NCI-H69 (cell line): ENCODE results near the gene DNAI7.

Experiments used
- DNase-seq: peaks from one replicate; lab custom pipeline; 2025; lab: John Stamatoyannopoulos, UW

DNAI7 gene

DNA sequence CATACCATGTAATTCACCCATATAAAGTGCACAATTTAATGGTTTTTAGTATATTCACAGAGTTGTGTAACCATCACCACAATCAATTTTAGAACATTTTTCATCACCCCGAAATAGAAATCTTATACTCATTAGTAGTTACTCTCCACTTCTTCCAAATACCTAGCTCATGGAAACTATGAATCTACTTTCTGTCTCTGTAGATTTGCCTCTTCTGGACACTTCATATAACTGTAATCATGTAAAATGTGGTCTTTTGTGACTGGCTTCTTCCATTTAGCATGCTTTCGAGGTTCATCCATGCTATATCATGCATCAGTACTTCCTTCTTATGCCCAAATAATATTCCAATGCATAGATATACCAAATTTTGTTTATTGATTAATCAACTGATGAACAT, 10.8 kb downstream of the DNAI7 start:
- DNase-seq: no peak

DNA sequence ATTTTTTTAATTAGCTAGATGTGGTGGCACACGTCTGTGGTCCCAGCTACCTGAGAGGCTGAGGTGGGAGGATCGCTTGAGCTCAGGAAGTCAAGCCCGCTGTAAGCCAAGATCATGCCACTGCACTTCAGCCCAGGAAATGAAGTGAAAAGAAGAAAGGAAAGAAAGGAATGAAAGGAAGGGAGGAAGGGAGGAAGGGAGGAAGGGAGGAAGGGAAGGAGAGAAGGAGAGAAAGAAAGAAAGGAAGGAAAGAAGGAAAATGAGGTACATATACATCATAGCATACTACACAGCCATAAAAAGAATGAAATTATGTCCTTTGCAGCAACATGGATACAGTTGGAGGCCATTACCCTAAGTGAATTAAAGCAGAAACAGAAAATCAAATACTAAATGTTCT, 12.2 kb downstream of the DNAI7 start:
- DNase-seq: no peak

DNA sequence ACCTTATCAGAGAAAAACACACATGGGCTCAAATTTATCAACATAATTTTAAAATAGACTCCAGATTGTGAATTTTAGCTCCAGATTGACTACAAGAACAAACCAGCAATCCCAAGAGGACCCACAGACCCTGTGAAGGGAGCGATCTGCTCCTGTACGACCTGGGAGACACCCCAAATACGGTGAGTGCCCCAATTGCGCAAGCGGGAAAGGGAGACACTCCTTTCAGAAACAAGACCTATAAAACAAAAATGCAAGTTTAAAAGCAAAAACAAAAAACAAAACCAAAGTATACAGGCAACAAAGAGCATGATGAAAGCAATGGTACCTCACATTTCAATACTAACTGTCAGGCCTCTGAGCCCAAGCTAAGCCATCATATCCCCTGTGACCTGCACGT, 32.1 kb downstream of the DNAI7 start:
- DNase-seq: no peak

DNA sequence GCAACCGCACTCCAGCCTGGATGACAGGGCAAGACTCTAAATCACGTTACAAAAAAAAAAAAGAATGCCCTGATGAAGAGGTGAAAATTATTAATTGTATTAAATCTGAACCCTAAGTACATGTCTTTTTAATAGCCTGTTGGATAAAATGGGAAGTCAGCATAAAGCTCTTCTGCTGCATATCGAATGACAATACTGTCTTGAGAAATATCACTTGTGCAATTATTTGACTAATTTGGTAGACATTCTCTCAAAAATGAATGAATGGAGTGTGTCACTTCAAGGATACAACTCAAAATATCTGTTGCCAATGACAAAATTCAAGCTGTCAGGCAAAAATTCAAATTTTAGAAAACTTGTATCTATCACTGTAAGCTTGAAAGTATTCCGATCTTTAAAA, 38.9 kb downstream of the DNAI7 start:
- no peak for DNase-seq

DNA sequence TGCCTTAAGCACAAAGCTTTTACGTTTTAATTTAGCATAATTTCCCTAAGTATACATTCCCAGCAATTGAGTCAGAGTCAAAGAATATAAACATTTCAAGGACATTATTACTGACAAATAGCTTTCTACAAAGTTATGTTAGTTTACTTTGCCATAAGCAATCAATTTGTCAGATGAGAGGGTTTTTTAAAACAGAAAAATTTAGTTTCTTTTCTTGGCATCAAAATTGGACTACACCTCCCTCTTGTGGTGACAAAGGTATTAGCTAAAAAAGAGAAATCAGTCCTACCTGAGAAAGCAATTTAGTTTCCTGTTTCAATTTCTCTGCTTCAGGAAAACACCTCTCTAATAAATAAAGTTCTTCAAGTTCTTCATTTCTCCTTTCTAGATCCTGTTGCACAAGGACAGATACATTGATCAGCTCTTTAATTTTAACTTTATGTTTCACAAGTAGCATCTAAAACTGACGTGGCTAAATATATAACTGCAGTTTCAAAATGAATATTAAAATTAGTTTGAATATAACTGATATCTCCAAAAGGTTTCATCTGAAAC, 39.9 kb downstream of the DNAI7 start:
- peak; percentile 45 for DNase-seq

DNA sequence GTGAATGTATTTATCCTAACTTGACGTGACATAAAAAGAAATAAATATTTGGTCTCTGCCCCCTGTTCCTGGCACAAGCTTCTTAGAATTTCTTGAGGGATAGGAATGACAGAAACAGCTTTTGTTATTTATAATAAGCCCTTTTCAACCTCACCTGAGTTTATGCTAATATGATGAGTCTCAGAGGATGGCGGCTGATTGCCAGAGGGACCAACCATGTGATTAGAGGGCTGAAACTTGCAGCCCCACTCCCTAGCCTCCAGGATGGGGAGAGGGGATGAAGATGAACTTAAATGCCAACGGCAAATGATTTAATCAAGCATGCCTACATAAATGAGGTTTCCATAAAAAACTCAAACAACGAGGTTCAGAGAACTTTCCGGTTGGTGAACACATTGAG, 42.9 kb downstream of the DNAI7 start:
- DNase-seq: no peak

DNA sequence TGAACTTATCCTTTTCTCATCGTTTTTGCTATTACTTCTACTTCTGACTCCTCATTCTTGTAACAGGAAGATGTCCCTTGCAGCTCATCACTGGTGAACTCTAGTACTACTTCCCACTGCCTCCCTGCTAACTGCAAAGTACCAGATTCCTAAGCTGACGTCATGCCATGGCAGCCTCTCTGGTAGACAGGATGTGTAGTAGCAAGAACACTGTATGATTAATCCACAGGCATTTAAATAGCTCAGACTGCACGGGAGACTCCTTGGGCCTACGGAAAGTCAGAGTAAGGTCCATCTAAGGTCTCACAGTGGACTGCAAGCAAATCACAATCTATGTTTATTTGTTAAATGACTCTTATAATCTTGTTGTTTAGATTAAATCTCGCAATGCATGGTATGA, 43.5 kb downstream of the DNAI7 start:
- peak; percentile 63 for DNase-seq

DNA sequence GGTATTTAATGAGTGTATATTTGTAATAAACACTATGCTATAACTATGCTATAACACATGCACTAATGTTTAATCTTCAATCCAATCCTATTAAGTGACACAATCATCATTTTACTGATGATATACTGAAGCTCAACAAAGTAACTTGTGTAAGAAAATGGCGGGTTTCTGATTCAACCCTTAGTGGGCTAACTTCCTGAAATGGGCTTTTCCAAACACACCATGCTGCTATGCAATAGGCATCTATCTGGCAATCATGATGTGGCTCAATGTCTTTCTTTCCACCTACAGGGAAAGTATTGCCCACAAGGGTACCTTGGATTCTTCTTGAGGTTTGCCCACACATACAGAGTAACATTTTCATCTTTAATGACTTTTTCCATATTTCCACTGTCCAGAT, 48.3 kb downstream of the DNAI7 start:
- no peak for DNase-seq

DNA sequence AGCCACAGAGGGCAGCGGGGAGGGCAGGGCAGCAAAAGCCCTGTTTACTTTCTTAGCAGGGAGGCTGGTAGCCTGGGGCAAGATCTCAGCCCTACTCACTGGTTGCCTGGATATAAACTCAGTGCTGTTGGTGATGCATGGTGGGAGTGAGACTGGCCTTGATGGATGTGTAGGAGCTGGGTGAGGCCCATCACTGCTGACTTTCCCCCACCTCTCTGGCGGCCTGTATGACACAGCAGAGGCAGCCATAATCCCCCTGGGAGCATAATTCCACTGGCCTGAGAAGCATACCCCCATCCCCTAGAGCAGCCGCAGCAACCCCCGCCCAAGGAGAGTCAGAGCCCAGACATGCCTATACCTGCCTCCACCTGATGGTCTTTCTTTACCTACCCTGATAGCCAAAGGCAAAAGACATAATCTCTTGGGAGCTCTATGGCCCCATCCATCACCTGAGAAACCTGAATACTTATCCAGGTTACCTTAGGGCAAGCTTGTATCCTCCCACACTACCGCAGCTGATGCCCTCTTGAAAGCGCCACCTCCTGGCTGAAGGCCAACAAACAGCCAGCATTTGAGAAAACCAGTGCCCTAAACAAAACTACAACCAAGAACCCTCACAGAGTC, 59.3 kb downstream of the DNAI7 start:
- DNase-seq: peak; percentile 95

DNA sequence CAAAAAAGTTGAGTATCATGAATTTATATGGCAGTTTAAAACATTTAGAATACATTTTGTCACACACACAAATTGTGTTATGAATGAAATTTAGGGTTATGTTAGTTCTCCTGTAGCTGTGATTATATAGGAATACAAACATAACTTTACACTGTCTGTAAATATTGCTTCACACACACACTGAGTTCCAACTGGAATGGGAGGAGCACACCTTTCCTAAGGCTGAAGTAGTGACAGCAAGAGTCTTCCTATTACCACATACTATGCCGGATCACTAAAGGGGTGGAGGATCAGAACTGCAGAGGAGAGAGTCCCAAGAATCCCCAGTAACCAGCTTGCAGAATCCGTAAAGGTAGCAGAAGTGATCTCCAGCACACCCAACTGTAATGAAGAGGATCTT, 63.7 kb downstream of the DNAI7 start:
- DNase-seq: peak; percentile 36

DNA sequence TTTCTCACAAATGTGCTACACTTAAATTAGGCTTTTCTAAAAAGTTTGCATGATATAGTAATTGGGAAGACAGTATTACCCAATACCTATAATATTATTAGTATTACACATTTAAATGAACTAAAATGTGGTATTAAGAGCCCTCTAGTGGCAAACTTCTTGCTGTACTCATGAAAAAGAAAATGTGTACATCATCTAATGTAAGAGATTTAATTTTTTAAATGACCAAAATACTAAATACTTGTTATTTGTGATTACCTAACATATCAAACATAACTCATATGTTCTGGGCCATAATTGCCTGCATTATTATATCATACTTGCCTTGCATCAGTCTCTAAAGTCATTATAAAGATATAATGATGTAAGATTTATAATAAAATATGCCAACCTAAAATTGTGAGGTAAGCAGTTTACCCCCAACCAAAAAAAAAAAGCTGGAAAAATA, 64.2 kb downstream of the DNAI7 start:
- DNase-seq: peak; percentile 67

DNA sequence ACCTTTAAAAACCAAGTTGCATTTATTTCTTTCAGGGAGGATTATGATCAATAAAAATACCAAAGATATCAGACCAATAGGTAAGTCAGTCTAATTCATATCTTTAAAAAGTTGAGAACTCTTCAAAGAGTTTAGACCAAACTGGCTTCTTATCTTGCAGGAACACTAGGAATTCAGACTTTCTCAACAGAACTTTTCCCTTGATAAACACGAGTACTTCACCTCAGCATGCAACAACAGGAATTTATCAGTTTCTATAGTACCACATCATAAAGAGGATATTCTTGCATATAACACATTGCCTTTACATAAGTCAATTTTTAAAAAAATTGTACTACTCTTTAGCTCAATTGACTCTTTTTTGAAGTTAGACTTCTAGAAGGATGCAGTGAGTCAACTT, 68.2 kb downstream of the DNAI7 start:
- no peak for DNase-seq

DNA sequence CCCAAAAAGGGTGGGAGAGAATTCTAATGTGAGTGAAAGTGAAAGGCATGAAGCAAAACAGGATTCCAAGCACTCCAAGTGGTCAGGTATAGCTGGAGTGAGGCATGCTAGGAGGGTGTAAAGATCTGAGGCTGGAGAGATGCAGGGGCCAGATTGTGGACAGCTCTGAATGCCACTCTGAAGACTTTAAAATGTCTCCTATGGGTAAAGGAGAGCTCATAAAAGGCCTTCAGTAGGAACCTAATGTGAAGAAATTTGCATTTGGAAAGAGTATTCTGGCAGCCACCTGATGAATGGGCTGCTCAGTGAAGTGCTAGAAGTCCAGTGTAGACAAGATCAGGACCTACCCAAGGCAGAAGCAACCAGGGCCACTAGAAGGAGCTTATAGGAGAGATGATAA, 68.9 kb downstream of the DNAI7 start:
- no peak for DNase-seq

DNA sequence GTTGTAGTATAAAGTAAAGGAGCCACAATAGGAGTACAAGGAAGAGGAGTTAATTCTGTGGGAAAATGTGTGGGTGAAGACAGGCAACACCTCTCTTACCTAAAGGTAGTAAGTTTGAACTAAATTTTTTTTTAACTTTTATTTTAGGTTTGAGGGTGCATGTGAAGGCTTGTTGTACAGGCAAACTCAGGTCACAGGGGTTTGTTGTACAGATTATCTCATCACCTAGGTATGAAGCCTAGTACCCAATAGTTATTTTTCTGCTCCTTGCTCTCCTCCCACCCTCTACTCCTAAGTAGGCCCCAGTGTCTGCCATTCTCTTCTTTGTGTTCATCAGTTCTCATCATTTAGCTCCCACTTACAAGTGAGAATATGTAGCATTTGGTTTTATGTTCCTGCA, 70.5 kb downstream of the DNAI7 start:
- DNase-seq: no peak

DNA sequence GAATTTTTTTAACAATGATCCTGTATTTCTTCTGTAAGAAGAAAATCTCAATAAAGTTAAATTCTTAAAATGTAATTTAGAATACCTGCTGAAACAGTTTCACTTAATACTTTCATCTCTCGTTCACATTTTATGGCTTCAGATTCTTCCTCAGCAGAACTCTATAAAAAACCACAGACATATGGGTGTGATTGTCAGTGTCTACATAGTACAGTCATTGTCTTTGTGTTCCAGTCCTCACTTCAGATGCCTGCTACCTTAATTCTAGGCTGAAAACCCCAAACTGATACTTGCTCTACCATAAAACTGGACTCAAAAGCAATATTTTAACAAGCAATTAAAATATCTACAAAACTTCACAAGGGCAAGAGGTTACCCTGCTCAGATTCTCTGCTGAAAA, 71.8 kb downstream of the DNAI7 start:
- DNase-seq: no peak

DNA sequence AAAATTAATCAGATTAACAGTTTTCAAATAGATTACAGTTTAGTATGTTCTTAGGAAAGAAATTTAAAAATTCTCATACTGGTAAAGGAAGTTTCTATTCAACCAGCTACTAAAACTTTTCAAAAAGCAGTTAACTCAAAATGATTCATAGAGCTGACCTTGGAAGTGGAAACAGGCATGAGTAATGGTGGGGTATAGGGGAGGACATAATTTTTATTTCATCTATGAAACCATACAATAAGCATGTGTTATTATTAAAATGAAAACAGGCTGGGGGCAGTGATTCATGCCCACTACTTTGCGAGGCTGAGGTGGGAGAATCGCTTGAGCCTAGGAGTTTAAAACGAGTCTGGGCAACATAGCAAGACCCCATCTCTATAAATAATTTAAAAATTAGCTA, 73.0 kb downstream of the DNAI7 start:
- DNase-seq: no peak

DNA sequence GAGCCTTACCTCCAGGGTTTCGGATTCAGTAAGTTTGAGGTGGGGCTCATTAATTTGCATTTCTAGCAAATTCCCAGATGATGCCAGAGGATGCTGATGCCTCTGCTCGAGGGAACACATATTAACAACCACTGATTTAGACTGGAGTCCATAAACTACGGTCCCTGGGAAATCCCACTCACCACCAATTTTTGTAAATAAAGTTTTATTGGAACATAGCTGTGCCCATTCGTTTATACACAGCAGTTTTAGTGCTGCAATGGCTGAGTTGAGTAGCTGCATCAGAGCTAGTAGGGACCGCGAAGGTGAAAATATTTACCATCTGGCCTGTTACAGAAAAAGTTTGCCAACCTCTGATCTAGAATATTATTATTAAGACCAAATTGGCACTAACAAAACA, 73.8 kb downstream of the DNAI7 start:
- DNase-seq: no peak

DNA sequence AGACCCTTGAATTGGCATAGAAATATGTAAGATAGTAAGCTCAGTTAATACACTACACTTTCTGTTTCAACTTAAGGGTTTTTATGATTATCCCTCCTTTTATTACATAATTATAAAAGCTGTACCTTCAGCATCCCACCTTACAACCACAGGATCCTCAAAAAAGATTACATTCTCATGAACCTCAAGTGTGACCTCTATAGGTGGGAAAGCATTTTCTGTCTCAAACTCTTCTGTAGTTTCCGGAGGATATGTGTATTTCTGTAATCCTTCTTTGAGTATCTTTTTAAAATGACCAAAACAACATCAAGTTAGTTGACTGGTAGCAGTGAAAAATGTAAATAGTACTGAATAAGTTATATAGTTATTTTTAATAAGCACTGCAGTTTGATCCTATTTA, 75.9 kb downstream of the DNAI7 start:
- peak; percentile 28 for DNase-seq

DNA sequence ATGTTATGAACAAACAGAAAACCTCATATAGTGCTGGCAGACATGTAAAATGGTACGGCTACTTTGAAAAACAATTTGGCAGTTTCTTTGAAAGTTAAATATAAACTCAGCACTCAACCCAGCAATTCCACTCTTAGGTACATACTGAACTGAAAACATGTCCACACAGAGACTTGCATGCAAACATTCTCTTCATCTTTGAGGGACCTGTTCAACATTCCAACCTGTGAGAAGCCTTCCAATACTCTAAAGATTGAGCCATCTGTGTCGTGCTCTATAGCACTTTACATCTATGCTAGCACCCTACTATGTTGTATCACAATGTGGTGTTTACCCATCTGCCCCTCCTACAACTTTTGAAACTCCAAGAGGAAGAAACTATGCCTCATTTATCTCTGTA, 79.3 kb downstream of the DNAI7 start:
- DNase-seq: peak; percentile 35

DNA sequence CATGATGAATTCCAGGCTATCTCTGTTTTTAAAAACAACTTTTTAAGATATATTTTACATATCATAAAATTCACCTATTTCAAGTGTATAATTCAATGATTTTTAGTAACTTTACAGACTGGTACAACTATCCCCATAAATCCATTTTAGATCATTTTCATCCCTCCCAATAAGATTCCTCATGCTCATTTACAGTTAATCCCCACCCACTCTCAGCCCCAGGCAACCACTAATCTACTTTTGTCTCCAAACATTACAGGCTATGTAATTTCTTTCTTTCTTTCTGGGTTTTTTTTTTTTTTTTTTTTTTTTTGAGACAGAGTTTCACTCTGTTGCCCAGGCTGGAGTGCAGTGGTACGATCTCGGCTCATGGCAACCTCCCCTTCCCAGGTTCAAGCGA, 81.3 kb downstream of the DNAI7 start:
- DNase-seq: no peak

DNA sequence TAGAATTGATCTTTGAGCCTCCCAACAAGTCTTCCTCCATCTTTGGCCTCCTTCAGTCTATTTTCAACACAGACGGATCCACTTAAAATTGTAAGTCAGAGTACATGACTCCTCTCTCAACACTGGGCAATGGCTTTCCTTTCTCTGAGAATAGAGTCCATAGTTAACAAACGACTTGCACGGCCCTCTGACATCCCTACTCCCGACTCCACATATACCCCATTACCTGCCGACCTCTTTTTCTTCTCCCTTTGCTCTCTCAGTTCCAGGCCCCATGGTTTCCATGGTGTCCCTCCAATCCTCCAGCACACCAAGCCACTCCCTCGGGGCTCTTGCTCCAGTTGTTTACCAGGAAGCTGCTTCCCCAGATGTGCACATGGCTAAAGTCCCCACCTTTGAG, 84.7 kb downstream of the DNAI7 start:
- peak; percentile 7 for DNase-seq

DNA sequence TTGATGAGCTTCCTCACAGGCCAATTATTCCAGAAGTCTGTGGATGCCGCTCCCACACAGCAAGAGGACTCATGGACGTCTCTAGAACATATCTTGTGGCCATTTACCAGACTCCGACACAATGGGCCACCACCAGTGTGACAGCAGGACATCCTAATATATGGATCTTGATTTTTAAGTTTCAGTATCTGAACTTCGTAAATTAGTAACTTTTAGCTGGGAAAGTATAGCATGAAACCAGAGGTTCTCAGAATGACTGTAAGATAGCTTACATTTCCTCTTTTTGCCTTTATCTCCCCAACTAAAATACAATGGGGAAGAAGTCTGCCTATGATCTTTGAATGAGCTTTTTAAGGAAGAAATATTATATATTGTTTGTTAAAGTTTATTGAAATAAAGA, 87.0 kb downstream of the DNAI7 start:
- no peak for DNase-seq

DNA sequence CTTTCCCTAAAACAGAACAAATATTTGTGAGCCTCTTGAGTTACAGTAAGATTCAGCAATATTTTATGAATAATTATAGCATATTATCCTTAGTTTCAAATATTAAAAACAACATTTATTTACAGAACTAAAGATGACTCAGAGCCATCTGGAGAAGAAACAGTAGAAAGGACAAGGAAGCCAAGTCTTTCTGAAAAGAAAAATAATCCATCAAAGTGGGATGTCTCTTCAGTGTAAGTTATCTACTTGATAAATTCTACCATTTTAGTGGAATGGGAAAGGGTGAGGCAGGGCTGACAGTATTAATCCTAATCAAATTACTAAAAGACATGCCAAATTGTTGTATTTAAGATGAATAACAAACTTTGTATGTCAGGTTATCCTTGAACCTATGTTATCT, 88.1 kb downstream of the DNAI7 start:
- no peak for DNase-seq

DNA sequence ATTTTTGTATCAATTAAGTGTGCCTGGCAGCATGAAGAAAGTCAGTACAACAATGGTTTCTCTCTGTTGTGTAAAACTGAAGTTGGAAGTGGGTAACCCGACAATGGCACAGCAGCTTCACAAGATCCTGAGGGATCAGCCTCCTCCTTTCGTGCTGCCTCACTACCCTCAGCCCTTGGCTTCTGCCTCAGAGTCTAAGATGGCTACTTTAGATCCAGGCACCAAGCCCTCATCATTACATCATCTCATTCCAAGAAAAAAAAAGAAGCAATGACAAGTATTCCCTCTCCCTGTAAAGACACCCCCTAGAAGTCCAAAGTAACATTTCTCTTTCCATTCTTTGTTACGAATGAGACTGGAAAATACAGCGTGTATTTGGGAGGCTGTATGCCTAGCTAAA, 92.6 kb downstream of the DNAI7 start:
- peak; percentile 21 for DNase-seq

DNA sequence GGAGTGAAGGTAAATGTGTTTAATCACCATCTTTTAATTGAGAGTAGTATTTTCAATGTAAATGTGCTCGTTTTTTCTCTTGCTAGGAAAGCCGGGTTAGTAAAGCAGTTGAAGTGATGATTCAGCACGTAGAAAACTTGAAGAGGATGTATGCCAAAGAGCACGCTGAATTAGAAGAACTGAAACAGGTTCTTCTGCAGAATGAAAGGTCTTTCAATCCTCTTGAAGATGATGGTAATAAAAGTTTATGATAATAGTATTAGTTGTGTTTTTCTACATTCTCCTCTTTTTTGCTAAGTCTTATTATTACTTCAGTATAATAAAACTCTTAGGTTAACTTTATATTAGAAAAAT, 93.9 kb downstream of the DNAI7 start:
- DNase-seq: no peak
